AG09309 (cell line): ENCODE data around the gene CHD5.
"Not testable (repeated sequence)": the region's sequence is repeated elsewhere in the genome, so short reads cannot be mapped to it uniquely, and the experiment has no call there.

Source experiments
- DNase-seq: peaks from one replicate; pipeline ENCODE4 v3.0.0-alpha.2; 2010; ENCODE audit warnings: low read depth
- H3K4me3 ChIP-seq: 2 replicates; pipeline ENCODE4 v1.5.1; 2011; ENCODE audit warnings: mild to moderate bottlenecking, low read depth, low read length, moderate library complexity; ENCODE audit not compliant: control insufficient read depth
- TF ChIP-seq, protein P1 (sequence below): IDR thresholded peaks from 2 replicates; pipeline ENCODE4 v1.5.1; 2011; ENCODE audit warnings: mild to moderate bottlenecking, low read depth, low read length, inconsistent platforms; ENCODE audit not compliant: insufficient read depth, control insufficient read depth; ENCODE audit errors: missing control alignments

The CHD5 gene

DNA sequence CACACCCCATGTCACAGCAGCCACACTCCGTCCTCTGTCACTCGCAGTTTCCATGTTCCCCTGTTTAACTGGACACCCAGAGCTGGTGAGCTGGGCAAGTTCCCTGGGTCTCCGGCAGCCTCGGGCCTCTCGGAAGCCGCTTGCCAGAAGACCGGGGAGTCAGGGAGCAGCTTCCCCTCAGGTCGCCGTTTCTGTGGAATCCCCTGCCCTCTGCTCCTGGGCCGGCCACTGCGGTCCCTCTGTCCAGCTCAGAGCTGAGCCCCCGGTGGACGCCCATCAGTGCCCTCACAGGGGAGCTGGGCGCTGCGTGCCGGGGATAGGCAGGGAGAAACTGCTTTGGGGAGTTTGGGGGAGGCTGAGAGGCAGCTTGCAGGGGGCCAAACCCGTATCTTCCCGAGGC, 96.7 kb downstream of the CHD5 start:
- TF ChIP-seq, protein P1, sequence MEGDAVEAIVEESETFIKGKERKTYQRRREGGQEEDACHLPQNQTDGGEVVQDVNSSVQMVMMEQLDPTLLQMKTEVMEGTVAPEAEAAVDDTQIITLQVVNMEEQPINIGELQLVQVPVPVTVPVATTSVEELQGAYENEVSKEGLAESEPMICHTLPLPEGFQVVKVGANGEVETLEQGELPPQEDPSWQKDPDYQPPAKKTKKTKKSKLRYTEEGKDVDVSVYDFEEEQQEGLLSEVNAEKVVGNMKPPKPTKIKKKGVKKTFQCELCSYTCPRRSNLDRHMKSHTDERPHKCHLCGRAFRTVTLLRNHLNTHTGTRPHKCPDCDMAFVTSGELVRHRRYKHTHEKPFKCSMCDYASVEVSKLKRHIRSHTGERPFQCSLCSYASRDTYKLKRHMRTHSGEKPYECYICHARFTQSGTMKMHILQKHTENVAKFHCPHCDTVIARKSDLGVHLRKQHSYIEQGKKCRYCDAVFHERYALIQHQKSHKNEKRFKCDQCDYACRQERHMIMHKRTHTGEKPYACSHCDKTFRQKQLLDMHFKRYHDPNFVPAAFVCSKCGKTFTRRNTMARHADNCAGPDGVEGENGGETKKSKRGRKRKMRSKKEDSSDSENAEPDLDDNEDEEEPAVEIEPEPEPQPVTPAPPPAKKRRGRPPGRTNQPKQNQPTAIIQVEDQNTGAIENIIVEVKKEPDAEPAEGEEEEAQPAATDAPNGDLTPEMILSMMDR: no peak

DNA sequence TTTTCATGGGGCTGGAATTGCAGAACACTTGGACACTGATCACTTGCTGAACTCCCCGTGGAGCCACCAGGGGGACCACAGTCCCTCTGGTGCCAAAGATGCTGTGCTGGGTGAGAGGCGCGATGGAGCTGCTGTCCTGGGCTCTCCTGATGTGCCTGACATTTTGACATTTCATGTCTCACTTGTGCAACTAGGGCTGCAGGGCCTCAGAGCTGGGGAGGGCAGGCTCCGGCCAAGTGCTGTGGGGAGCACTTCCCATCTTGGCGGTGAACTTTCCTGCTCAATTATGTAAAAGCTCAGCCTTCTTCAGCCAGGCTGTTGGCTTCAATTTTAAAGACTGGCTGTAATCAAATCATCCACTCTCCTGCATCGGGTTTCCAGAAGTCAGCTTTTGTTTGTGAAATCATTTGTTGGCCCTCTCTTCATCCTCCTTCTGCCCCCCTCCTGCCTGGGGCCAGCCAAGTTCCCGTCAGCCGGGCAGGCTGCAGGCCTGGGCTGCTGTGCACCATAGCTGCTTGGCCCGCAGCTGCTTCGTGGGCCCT, 97.6 kb downstream of the CHD5 start:
- TF ChIP-seq, protein P1: peak; percentile 48
- H3K4me3 ChIP-seq: no peak overlapping the region
- DNase-seq: no peak

More for the DNA sequence above, 96.7 kb downstream of the CHD5 start:
- DNase-seq: no peak
- no peak overlapping the region for H3K4me3 ChIP-seq

DNA sequence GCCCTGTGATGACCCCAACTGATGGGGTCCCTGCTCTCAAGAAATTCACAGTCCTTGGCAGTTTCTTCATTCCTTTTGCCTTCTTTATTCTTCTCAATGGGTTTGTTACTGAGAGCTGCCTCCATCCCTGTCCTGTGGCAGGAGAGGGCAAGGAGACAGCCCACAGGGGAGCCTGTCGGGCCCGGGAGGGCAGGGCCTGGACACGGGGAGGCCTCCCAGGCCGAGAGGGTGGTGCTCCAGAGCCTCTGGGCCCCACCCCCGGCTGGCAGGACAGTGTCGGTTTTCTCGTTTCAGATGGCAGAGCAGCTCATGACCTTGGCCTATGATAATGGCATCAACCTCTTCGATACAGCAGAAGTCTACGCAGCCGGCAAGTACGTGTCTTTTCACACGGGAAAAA, 98.2 kb downstream of the CHD5 start:
- DNase-seq: no peak
- TF ChIP-seq, protein P1: no peak
- no peak overlapping the region for H3K4me3 ChIP-seq

DNA sequence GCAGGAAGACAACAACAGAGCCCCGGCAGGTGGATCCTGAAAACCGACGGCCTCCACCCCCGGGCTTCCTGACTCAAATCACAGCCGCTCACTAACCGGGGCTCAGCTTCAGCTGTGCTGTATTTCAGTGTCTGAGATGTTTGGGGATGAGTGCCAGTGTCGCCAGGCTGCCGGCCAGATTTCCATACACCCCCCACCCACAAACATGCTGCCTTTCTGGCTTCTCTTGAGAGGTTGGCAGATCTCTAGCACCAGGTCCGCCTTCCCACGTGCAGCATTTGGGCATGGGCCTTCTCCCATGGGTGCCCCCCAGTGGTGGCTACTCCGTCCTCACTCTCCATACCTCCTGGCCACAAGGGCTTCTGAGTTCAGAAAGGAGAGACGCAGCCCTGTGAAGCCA, 99.7 kb downstream of the CHD5 start:
- DNase-seq: no peak
- TF ChIP-seq, protein P1: peak; percentile 37
- no peak overlapping the region for H3K4me3 ChIP-seq

DNA sequence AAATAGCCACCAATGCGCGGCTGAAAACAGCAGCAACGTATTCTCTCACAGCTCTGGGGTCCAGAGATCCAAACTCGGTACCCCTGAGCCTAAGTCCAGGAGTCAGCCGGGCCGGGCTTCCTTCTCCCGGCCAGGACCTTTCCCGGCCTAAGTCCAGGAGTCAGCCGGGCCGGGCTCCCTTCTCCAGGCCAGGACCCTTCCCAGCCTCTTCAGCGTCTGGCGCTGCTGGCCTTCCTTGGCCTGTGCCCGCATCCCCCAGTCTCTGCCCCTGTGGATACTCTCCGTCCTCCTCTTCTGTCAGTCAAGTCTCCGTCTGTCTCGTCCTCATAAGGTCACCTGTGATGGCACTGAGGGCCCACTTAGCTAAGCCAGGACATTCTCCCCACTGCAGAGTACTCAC, 102.2 kb downstream of the CHD5 start:
- TF ChIP-seq, protein P1: no peak

DNA sequence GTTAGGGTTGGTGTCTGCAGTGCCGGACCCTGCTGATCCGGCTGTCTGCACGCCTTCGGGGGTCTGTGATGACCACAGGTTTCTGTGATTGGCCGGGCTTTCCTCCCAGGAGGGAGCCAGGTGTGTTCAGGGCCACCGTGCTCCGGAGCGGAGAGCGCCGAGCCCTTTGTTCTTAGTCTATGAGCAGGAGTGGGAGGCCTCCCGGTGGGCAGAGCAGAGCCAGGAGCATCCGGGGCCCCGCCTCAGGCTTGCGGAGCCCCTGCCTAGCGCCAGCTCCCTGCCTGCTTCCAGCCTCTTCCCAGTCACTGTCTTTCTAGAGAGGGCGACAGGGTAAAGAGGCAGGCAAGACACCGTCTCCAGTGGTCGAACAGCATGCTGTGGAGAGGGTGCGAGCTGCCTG, 102.6 kb downstream of the CHD5 start:
- TF ChIP-seq, protein P1: no peak
- no peak for DNase-seq
- H3K4me3 ChIP-seq: no peak overlapping the region

More for the DNA sequence above, 102.2 kb downstream of the CHD5 start:
- DNase-seq: no peak
- no peak overlapping the region for H3K4me3 ChIP-seq

DNA sequence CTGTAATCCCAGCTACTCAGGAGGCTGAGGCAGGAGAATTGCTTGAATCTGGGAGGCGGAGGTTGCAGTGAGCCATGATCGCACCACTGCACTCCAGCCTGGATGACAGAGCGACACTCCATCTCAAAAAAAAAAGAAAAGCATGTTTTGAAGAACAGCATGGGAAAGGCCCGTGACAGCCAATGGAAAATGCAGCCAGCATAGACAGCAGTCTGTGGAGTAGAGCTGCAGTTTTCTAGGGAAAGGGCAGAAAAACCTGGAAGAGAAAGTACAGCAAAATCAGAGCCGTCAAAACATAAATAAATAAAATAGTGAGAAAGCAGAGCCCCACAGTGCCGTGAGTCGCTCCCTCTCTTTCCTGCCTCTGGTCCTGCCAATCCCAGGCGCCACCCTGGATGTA, 103.1 kb downstream of the CHD5 start:
- DNase-seq, H3K4me3 ChIP-seq: not testable (repeated sequence)
